Right renal pelvis (tissue), 4 donors: ENCODE measurements around the gene DOC2A. TPM values are rescaled to one million over a fixed set of nuclear protein-coding genes. Genes with fewer than 3 reads are reported as not detected.
"Not testable (repeated sequence)": the region's sequence is repeated elsewhere in the genome, so short reads cannot be mapped to it uniquely, and the experiment has no call there.

Experiments
- DNase-seq, 4 donors: peaks; one replicate each; pipeline ENCODE4 v3.0.0-alpha.2; 2013; ENCODE audit warnings: low read depth in 4 of 4, low spot score in 3 of 4, missing footprints in 1 of 4
- polyA plus RNA-seq, 4 donors: library from polyadenylated mRNA; unstranded; fragments of 120-200 nt; gene quantifications; one replicate each; pipeline ENCODE4 v1.2.1, GENCODE V29; 2013; ENCODE audit not compliant: insufficient read length in 4 of 4

DOC2A gene
- 1 to 10 TPM; 2.1 to 2.7 (median 2.5) TPM for polyA plus RNA-seq

- no peak for DNase-seq
These were observed at the start of gene DOC2A for GRCh38 chr16:30010844-30011713. Gene DOC2A, minus strand, starts transcription at chr16:30011027. Its CDS starts 805 bp downstream, at chr16:30010222.

GRCh38 chr16:30060346-30060745 lies 49.5 kb upstream of the DOC2A start:
- no peak for DNase-seq

- no peak for DNase-seq
These were observed 44.2 kb upstream of the DOC2A start for GRCh38 chr16:30054959-30055553.

GRCh38 chr16:30054451-30054850 lies 43.6 kb upstream of the DOC2A start:
- DNase-seq: no peak

- no peak for DNase-seq
These were observed 42.7 kb upstream of the DOC2A start for GRCh38 chr16:30053376-30054015.

- peak; percentile 78 to 85 (median 80) for DNase-seq
These were observed 42.0 kb upstream of the DOC2A start for GRCh38 chr16:30052671-30053372.

- DNase-seq: no peak
These were observed 40.7 kb upstream of the DOC2A start for GRCh38 chr16:30051518-30051917.

GRCh38 chr16:30049871-30050270 lies 39.0 kb upstream of the DOC2A start:
- DNase-seq: no peak

- no peak for DNase-seq
These were observed 35.8 kb upstream of the DOC2A start for GRCh38 chr16:30046588-30046987.

GRCh38 chr16:30046178-30046577 lies 35.4 kb upstream of the DOC2A start:
- DNase-seq: no peak

- peak in 1 of 4 donors; percentile 19 for DNase-seq
These were observed 31.0 kb upstream of the DOC2A start for GRCh38 chr16:30041841-30042240.

GRCh38 chr16:30040690-30041089 lies 29.9 kb upstream of the DOC2A start:
- not testable (repeated sequence) for DNase-seq

- DNase-seq: no peak
These were observed 29.4 kb upstream of the DOC2A start for GRCh38 chr16:30040221-30040620.

- no peak for DNase-seq
These were observed 22.4 kb upstream of the DOC2A start for GRCh38 chr16:30033270-30033669.

GRCh38 chr16:30032083-30032819 lies 21.4 kb upstream of the DOC2A start:
- DNase-seq: peak in 2 of 4 donors; percentile 60 to 67

- no peak for DNase-seq
These were observed 20.7 kb upstream of the DOC2A start for GRCh38 chr16:30031477-30031918.

GRCh38 chr16:30030841-30031413 lies 20.1 kb upstream of the DOC2A start, which contains the start of gene TLCD3B:
Gene TLCD3B, minus strand, starts transcription at chr16:30031271. Its CDS starts 744 bp downstream, at chr16:30030527.
- no peak for DNase-seq

- DNase-seq: no peak
These were observed 19.3 kb upstream of the DOC2A start for GRCh38 chr16:30030011-30030685.
